ENCODE results near the gene NPTN.

GRCh38 chr15:73679964-73680363 is 46.8 kb upstream of the NPTN start:
- TF ChIP-seq POLR2A (IDR thresholded peaks at IDR 0.05) = no peak
- TF ChIP-seq CTCF (IDR thresholded peaks at IDR 0.05) = no peak
- no peak for TF ChIP-seq EP300 (IDR thresholded peaks at IDR 0.05)
